Panc1 (cell line): ENCODE measurements around the gene SPRN.

ENCODE experiments used
- CTCF ChIP-seq: fragments of 450-650 bp; IDR thresholded peaks from 2 replicates; pipeline ENCODE4 v1.5.1; 2017; ENCODE audit warnings: mild to moderate bottlenecking
- POLR2AphosphoS5 ChIP-seq: IDR thresholded peaks from 2 replicates; pipeline ENCODE4 v1.6.1; 2012; ENCODE audit warnings: mild to moderate bottlenecking, low read depth, low read length, moderate library complexity
- REST ChIP-seq, 2 experiments: IDR thresholded peaks; 2 replicates each; pipeline ENCODE4 v1.6.1; 2011 to 2012; ENCODE audit warnings: low read depth in 2 of 2, control low read depth in 1 of 2, low read length in 1 of 2, mild to moderate bottlenecking in 1 of 2, moderate library complexity in 1 of 2; ENCODE audit not compliant: insufficient read depth in 1 of 2
- SIN3A ChIP-seq: IDR thresholded peaks from 2 replicates; pipeline ENCODE4 v1.6.1; 2012; ENCODE audit warnings: low read depth, mild to moderate bottlenecking, low read length, moderate library complexity, borderline replicate concordance; ENCODE audit not compliant: insufficient read depth
- TCF7L2 ChIP-seq: IDR thresholded peaks from 2 replicates; pipeline ENCODE4 v1.6.1; 2011; ENCODE audit warnings: mild to moderate bottlenecking, low read depth, low read length, inconsistent platforms

GRCh38 chr10:133467286-133467911 is 43.0 kb upstream of the SPRN start:
- no peak for TF ChIP-seq CTCF
- no peak for TF ChIP-seq TCF7L2
- TF ChIP-seq POLR2AphosphoS5 = no peak
- no peak for TF ChIP-seq REST (IDR thresholded peaks at IDR 0.05; ENCODE audit: insufficient read depth in 1 of 2, low read depth in 2 of 2, low read length in 1 of 2)
- TF ChIP-seq SIN3A = no peak
